KMS-11 (cell line): ENCODE results near the gene VAC14.

ENCODE experiments used
- H2AFZ ChIP-seq: fragments of 200-600 bp; sonication (generic); 2 replicates; pipeline ENCODE4 v1.6.1; 2016; ENCODE audit warnings: antibody characterized with exemption, mixed run types, low read depth
- H3K27ac ChIP-seq: fragments of 200-600 bp; sonication (generic); 2 replicates; pipeline ENCODE4 v1.6.1; 2016; ENCODE audit warnings: mild to moderate bottlenecking, mixed run types
- H3K27me3 ChIP-seq: fragments of 200-600 bp; sonication (generic); 2 replicates; pipeline ENCODE4 v1.6.1; 2017; ENCODE audit warnings: mild to moderate bottlenecking, low read depth, mixed run types, moderate library complexity; ENCODE audit not compliant: insufficient read depth
- H3K36me3 ChIP-seq: fragments of 200-600 bp; sonication (generic); 2 replicates; pipeline ENCODE4 v1.6.1; 2017; ENCODE audit warnings: mild to moderate bottlenecking, mixed run types; ENCODE audit not compliant: insufficient read depth
- H3K4me1 ChIP-seq: fragments of 200-600 bp; sonication (generic); 2 replicates; pipeline ENCODE4 v1.6.1; 2016; ENCODE audit warnings: mild to moderate bottlenecking, low read depth, mixed run types; ENCODE audit not compliant: poor library complexity, severe bottlenecking
- H3K4me2 ChIP-seq: fragments of 200-600 bp; sonication (generic); 2 replicates; pipeline ENCODE4 v1.7.0; 2016; ENCODE audit warnings: mild to moderate bottlenecking, mixed run types
- H3K4me3 ChIP-seq: fragments of 200-600 bp; sonication (generic); IDR thresholded peaks from 2 replicates; pipeline ENCODE4 v1.6.1; 2017; ENCODE audit warnings: low read depth, low read length, mixed read lengths; ENCODE audit not compliant: insufficient read depth
- H3K79me2 ChIP-seq: fragments of 200-600 bp; sonication (generic); 2 replicates; pipeline ENCODE4 v1.6.1; 2016; ENCODE audit warnings: low read depth, mixed run types; ENCODE audit not compliant: insufficient read depth
- H3K9ac ChIP-seq: fragments of 200-600 bp; sonication (generic); 2 replicates; pipeline ENCODE4 v1.6.1; 2016; ENCODE audit warnings: mild to moderate bottlenecking, mixed run types
- H4K20me1 ChIP-seq: fragments of 200-600 bp; sonication (generic); 2 replicates; pipeline ENCODE4 v1.6.1; 2016; ENCODE audit warnings: mild to moderate bottlenecking, mixed run types; ENCODE audit not compliant: insufficient read depth
- TF ChIP-seq, protein P1 (sequence below): fragments of 200-600 bp; sonication (generic); conservative IDR thresholded peaks from 2 replicates; pipeline ENCODE4 v1.6.1; 2017; ENCODE audit warnings: low read depth, mild to moderate bottlenecking, antibody characterized with exemption, low read length, moderate library complexity, mixed read lengths

Gene VAC14

DNA sequence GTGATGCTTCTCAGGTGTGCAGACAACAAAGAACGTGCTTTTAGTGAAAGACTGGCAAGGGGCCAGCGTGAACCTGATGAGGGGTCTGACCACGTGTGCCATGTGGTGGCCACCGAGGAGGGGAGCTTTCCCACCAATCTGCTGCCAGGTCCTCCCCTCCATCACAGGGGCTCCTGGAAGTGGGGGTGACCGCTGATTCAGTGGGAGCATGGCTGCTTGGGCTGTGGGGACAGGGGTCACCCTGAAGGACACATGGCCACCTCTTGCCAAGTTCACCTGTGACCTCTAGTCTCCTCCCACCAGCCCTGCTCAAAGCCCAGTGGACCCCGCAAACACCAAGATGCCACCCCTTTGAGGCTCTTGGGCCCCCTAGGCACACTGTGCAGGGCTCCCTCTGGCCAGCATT is 77.2 kb downstream of the VAC14 start:
- Histone ChIP-seq H3K36me3 (no peaks in the 10 kb centered on the region), H3K4me1 (no peaks in the 10 kb centered on the region), H3K4me2 (no peak overlapping the region), H3K27ac (no peak overlapping the region), H3K9ac (no peak overlapping the region), H2AFZ (no peak overlapping the region), H3K4me3 (no peak overlapping the region), H4K20me1 (no peaks in the 10 kb centered on the region), H3K79me2 (no peaks in the 10 kb centered on the region), H3K27me3 (no peaks in the 10 kb centered on the region)
- TF ChIP-seq, protein P1, sequence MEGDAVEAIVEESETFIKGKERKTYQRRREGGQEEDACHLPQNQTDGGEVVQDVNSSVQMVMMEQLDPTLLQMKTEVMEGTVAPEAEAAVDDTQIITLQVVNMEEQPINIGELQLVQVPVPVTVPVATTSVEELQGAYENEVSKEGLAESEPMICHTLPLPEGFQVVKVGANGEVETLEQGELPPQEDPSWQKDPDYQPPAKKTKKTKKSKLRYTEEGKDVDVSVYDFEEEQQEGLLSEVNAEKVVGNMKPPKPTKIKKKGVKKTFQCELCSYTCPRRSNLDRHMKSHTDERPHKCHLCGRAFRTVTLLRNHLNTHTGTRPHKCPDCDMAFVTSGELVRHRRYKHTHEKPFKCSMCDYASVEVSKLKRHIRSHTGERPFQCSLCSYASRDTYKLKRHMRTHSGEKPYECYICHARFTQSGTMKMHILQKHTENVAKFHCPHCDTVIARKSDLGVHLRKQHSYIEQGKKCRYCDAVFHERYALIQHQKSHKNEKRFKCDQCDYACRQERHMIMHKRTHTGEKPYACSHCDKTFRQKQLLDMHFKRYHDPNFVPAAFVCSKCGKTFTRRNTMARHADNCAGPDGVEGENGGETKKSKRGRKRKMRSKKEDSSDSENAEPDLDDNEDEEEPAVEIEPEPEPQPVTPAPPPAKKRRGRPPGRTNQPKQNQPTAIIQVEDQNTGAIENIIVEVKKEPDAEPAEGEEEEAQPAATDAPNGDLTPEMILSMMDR = no peak

DNA sequence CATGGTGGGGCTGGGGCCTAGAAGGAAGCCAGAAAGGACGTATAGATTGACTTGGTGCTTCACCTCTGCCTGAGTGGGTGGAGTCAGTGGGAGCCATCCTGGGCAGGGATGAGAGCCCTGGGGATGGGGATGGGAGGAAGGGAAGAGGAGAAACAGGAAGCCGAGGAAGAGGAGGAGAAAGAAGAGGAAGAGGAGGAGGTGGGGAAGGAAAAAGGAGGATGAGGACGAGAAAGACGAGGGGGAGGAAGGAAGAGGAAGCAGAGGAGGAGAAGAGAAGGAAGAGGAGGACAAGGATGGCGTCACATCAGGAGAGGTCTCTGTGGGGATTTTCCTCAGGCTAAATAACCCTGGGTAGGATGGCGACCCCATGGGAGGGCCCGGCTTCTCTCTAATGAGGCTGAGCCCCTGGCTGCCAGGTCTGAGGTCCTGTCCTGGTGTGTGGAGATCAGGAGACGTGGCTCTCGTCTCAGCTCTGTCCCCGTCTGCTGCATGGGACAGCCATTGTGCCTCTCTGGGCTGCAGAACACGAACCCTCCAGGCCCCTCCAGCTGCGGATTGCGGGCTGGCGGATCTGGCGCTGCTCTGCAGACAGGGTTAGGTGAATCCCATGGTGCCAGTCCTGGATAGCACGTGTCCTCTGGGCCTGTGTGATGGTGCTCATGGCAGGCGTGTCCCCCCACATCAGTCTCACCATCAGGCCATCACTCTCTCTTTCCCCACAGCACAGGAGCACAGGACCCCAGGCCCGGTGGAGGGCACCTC is 79.6 kb downstream of the VAC14 start:
- no peak overlapping the region for H3K9ac ChIP-seq
- no peak overlapping the region for H3K27ac ChIP-seq
- no peak overlapping the region for H2AFZ ChIP-seq
- H3K27me3 ChIP-seq = no peaks in the 10 kb centered on the region
- no peak overlapping the region for H3K4me2 ChIP-seq
- TF ChIP-seq, protein P1 = no peak
- H3K36me3 ChIP-seq = no peaks in the 10 kb centered on the region
- H3K4me3 ChIP-seq = no peak overlapping the region
- H3K4me1 ChIP-seq = no peaks in the 10 kb centered on the region
- H3K79me2 ChIP-seq = no peaks in the 10 kb centered on the region
- no peaks in the 10 kb centered on the region for H4K20me1 ChIP-seq

DNA sequence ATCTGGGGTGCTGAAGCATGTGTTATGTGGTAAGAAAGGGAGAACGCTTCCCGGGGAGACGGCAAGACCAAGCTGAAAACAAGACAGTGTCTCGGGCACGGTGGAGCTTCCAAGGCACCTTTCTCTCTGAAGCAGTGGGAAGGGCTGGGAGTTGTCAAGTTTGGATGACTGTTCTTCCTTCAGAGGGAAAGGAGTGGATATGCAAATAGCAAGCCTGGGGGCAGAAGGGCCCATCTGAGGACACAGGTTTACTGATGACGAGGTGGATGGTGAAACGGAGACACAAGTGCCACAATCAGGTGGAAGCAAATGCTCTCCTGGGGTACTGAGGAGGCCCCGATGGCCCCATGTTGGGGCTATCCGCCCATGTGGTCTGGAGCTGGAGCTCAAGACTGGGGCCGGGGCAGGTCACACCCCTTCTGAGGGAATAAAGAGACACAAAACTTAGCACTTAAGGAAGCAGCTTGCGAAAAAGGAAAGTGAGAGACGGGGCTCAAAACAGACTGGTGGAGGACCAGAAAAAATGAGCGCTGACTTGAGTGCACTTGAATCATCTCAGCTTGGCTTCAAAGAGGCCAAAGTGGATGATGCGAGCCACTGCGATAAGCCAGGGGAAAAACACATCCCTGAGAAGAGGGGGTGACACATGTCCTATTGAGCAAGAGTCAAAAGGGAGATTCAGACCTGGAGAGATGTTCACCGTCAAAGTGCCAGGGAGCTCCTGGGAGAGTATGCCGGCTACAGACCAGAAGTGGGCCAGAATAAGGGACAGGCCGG is 80.3 kb downstream of the VAC14 start:
- Histone ChIP-seq H3K36me3 (no peaks in the 10 kb centered on the region), H3K27ac (no peak overlapping the region), H3K4me2 (no peak overlapping the region), H3K4me1 (no peaks in the 10 kb centered on the region), H3K9ac (no peak overlapping the region), H4K20me1 (no peaks in the 10 kb centered on the region), H3K4me3 (no peak overlapping the region), H2AFZ (no peak overlapping the region), H3K79me2 (no peaks in the 10 kb centered on the region), H3K27me3 (no peaks in the 10 kb centered on the region)
- TF ChIP-seq, protein P1 = no peak

DNA sequence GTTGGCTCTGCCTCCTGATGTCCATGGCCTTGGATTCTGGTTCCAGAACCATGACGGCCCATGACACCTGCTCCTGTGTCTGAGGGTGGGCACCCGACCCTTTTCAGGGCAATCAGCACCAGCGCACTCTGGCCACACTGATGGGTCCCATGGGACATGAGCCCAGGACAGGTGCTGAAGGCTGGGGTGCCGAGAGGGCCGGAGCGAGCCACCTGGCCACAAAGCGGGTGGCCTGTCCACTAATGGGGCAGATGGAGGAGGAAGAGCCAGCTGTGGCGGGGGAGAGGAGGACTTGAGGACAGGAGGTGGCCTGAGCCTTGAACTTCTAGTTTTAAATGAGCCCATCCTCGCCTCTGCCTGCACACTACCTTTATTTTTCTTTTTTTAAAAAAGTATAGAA is 83.9 kb downstream of the VAC14 start:
- TF ChIP-seq, protein P1 = no peak
- Histone ChIP-seq H2AFZ (no peak overlapping the region), H4K20me1 (no peaks in the 10 kb centered on the region), H3K27me3 (no peaks in the 10 kb centered on the region), H3K4me1 (no peaks in the 10 kb centered on the region), H3K9ac (no peak overlapping the region), H3K4me3 (no peak overlapping the region), H3K36me3 (no peaks in the 10 kb centered on the region), H3K4me2 (no peak overlapping the region), H3K79me2 (no peaks in the 10 kb centered on the region), H3K27ac (no peak overlapping the region)
